A673 (cell line): ENCODE data around the gene PCNX3. TPM values are rescaled to one million over a fixed set of nuclear protein-coding genes. Genes with fewer than 3 reads are reported as not detected.
"Not testable (repeated sequence)": the region's sequence is repeated elsewhere in the genome, so short reads cannot be mapped to it uniquely, and the experiment has no call there.

Source experiments
- BruUV-seq: library from RNA; stranded (reverse); fragments of 400-500 nt; replicated peaks from 2 replicates; lab custom pipeline; 2021; lab: Mats Ljungman, UMichigan
- CTCF ChIA-PET: fragments of 300-600 bp; sonication (Branson Sonifier 250); formaldehyde crosslinking; loops from one replicate; lab custom pipeline; 2022; ENCODE audit warnings: antibody characterized with exemption; lab: Charles Lee
- POLR2A ChIA-PET: fragments of 300-600 bp; sonication (Branson Sonifier 250); formaldehyde crosslinking; loops from one replicate; lab custom pipeline; 2022; ENCODE audit warnings: antibody characterized with exemption; ENCODE audit not compliant: low non-redundant PET; lab: Charles Lee
- DNase-seq: peaks from one replicate; pipeline ENCODE4 v3.0.0-alpha.2; 2015; ENCODE audit warnings: low spot score
- H3K27ac ChIP-seq: fragments of 200-600 bp; sonication (generic); 2 replicates; pipeline ENCODE4 v1.5.1; 2016; ENCODE audit warnings: mixed run types, low read depth, mild to moderate bottlenecking, mixed read lengths, antibody characterized with exemption, low read length; ENCODE audit not compliant: poor library complexity, severe bottlenecking
- H3K27me3 ChIP-seq: fragments of 200-600 bp; sonication (generic); replicated peaks from 2 replicates; pipeline ENCODE4 v1.6.1; 2017; ENCODE audit warnings: mixed run types, low read depth, mild to moderate bottlenecking, mixed read lengths, antibody characterized with exemption, low read length; ENCODE audit not compliant: insufficient read depth, poor library complexity
- H3K36me3 ChIP-seq: fragments of 200-600 bp; sonication (generic); 2 replicates; pipeline ENCODE4 v1.6.1; 2016; ENCODE audit warnings: mixed run types, mild to moderate bottlenecking, mixed read lengths, antibody characterized with exemption, low read length; ENCODE audit not compliant: insufficient read depth, poor library complexity, severe bottlenecking
- H3K4me1 ChIP-seq: fragments of 200-600 bp; sonication (generic); 2 replicates; pipeline ENCODE4 v1.6.1; 2017; ENCODE audit warnings: mixed run types, mild to moderate bottlenecking, mixed read lengths, antibody characterized with exemption, low read length; ENCODE audit not compliant: insufficient read depth, poor library complexity, severe bottlenecking
- H3K4me3 ChIP-seq: fragments of 200-600 bp; sonication (generic); 2 replicates; pipeline ENCODE4 v1.5.1; 2016; ENCODE audit warnings: low read depth, mixed run types, mild to moderate bottlenecking, mixed read lengths, low read length; ENCODE audit not compliant: poor library complexity, severe bottlenecking
- H3K9me3 ChIP-seq: fragments of 200-600 bp; sonication (generic); 2 replicates; pipeline ENCODE4 v1.6.1; 2016; ENCODE audit warnings: mixed run types, low read depth, mild to moderate bottlenecking, mixed read lengths, antibody characterized with exemption, low read length; ENCODE audit not compliant: poor library complexity, severe bottlenecking
- CTCF ChIP-seq: fragments of 300-800, 200-600 bp; sonication (generic); conservative IDR thresholded peaks from 2 replicates; pipeline ENCODE4 v1.5.1; 2017; ENCODE audit warnings: low read depth, mild to moderate bottlenecking, antibody characterized with exemption, low read length, moderate library complexity, mixed read lengths
- EZH2 ChIP-seq: fragments of 200-600 bp; sonication (generic); IDR thresholded peaks from 2 replicates; pipeline ENCODE4 v1.6.1; 2017; ENCODE audit warnings: borderline replicate concordance, low read depth, mild to moderate bottlenecking, mixed read lengths, antibody characterized with exemption, low read length; ENCODE audit not compliant: poor library complexity, severe bottlenecking
- intact Hi-C: fragments of 100-400 bp; cut with micrococcal nuclease; formaldehyde crosslinking; loops from one replicate; pipeline ENCODE4 v1.10.0; 2022; ENCODE audit not compliant: unreplicated experiment
- total RNA-seq: library from RNA; stranded (reverse); gene quantifications from 2 replicates; pipeline ENCODE4 v1.2.3, GENCODE V29; 2021

Gene PCNX3
- total RNA-seq, 1 experiment from 2014 or later = 68.0 TPM

GRCh38 chr11:65637032-65637557 lies 21.5 kb downstream of the PCNX3 start:
- peaks cover 27% of the 10 kb centered on the region for H3K36me3 ChIP-seq
- intact Hi-C loops = no loop called here
- H3K27me3 ChIP-seq = no peaks in the 10 kb centered on the region
- ChIA-PET CTCF (interaction anchor here (0.6 to 0.8 kb wide), 3 partner anchors 234 to 708 kb away, joined by 3 read pairs; partner anchors contain the start of gene FIBP), POLR2A (no interaction called here)
- TF ChIP-seq CTCF (no peak), EZH2 (no peak)
- DNase-seq = no peak
- BruUV-seq = no TSS peak
- H3K4me3 ChIP-seq = no peak overlapping the region
- no peak overlapping the region for H3K27ac ChIP-seq
- no peaks in the 10 kb centered on the region for H3K9me3 ChIP-seq
- peaks cover 11% of the 10 kb centered on the region for H3K4me1 ChIP-seq

DNA sequence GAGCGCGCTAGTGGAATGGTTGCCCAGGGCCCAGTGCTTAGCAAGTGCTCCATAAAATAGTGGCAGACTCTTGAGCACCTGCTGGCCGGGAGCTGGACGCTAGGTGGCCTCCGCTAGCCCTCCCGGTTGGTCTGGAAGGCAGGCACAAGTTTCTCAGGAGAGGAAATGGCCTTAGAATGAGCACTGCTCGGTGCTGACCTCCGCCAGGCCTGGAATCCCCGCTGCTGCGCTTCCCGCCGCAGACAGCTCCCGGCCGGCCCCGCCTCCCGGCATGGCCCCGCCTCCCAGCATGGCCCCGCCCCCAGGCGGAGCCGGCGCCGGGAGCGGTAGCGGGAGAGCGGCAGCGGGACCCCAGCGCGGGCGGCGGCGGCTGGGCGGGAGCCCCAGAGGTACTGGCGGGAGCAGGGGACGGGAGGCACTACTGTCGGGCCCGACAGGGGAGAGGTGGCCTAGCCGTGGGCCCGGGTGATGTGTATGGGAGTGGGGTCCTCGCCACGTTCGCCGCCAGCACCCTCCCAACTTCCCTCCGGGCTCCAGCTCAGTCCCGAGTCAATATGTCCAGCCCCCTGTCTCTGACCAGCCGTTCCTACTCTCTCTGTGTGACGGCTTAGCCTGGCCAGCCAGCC lies 22.3 kb downstream of the PCNX3 start, which contains the start of gene SIPA1:
Gene SIPA1, plus strand, starts transcription at position 308 of the 626 bp plus-strand sequence. CDS start 2,821 bp downstream, outside the sequence.
- CTCF ChIA-PET = interaction anchor here (0.6 to 0.8 kb wide), 3 partner anchors 233 to 707 kb away, joined by 3 read pairs; partner anchors contain the start of gene FIBP
- no TSS peak for BruUV-seq
- no peaks in the 10 kb centered on the region for H3K27me3 ChIP-seq
- peaks cover 11% of the 10 kb centered on the region for H3K4me1 ChIP-seq
- H3K9me3 ChIP-seq = no peaks in the 10 kb centered on the region
- intact Hi-C loops = no loop called here
- POLR2A ChIA-PET = no interaction called here
- TF ChIP-seq CTCF (no peak), EZH2 (no peak)
- DNase-seq = peak; percentile 84
- peaks cover 27% of the 10 kb centered on the region for H3K36me3 ChIP-seq
- peak within 1 kb of the TSS; percentile 80 for H3K27ac ChIP-seq
- H3K4me3 ChIP-seq = peak within 1 kb of the TSS; percentile 76

DNA sequence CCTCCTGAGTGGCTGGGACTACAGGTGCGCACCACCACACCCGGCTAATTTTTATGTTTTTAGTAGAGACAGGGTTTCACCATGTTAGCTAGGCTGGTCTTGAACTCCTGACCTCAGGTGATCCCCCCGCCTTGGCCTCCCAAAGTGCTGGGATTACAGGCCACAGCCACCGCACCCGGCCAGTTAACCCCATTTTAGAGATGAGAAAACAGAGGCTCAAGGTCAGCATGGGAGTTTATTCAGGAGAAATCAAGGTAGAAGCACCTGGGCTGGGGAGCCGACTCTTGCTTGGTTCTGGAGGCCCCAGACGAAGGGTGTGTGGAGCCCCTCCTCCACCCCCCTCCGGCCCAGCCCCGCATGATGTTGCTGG lies 23.6 kb downstream of the PCNX3 start:
- peaks cover 25% of the 10 kb centered on the region for H3K36me3 ChIP-seq
- POLR2A ChIA-PET, DNase-seq, intact Hi-C loops, H3K9me3 ChIP-seq, H3K27ac ChIP-seq, CTCF ChIA-PET, H3K4me3 ChIP-seq, BruUV-seq, H3K27me3 ChIP-seq: not testable (repeated sequence)
- H3K4me1 ChIP-seq = peaks cover 11% of the 10 kb centered on the region
